ENCODE measurements around the gene EEF1A2. TPM values are rescaled to one million over a fixed set of nuclear protein-coding genes. Genes with fewer than 3 reads are reported as not detected.

Gene EEF1A2
- total RNA-seq, 2 experiments from 2014 or later: 0.13 TPM; not detected in 1

GRCh38 chr20:63466250-63466825 lies 32.5 kb downstream of the EEF1A2 start:
- POLR2A ChIA-PET: no interaction called here
- CTCF ChIA-PET: no interaction called here

DNA sequence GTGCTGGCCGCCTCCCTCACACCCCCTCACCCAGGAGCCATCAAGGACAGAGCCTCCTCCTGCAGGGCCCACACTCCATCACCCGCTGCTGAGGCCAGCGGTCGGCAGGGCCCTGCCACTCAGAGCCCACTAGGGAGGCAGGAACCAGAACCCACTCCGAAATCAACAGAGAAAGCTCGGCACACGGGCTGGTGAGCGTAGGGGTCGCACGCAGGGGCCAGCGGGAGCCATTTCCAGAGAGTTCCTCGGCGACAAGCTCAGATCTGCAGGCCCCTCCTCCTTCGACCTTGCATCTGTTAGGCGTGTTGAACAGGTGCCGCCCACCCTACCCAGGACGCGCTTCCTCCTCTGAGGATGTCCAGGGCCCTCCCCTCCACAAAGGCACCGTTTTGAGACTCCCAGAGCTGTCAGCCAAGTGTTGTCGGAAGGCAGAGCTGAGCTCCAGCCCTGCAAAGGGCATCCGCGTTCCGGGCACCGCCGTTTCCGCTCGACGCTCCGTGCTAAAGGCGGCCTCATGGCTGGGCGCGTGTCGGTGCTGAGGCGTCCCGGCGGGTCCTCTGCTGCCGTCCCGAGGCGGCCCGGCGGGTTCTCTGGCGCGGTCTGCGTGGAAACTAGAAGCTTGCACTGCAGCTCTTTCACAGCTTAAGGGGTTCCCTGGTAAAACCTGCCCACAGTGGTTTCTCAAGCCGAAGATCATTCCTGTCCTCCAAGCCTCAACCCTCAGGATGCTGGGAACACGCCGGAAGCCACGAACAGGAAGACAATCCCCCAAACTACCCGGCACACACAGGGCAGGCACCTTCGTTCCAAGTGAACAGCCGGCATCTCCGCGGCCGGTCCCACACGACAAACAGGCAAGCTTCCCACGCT lies 33.3 kb downstream of the EEF1A2 start:
- ChIA-PET POLR2A (no interaction called here), CTCF (no interaction called here)

GRCh38 chr20:63464289-63464635 lies 34.6 kb downstream of the EEF1A2 start:
- ChIA-PET POLR2A (no interaction called here), CTCF (interaction anchor here (0.7 to 1.3 kb wide), 2 partner anchors 18 to 32 kb away, joined by 3 to 4 read pairs; no protein-coding TSS in a partner anchor)

GRCh38 chr20:63463400-63464288 lies 35.2 kb downstream of the EEF1A2 start:
- ChIA-PET POLR2A (no interaction called here), CTCF (interaction anchor here (0.7 to 1.3 kb wide), 2 partner anchors 19 to 33 kb away, joined by 3 to 4 read pairs; no protein-coding TSS in a partner anchor)

GRCh38 chr20:63462244-63462643 lies 36.6 kb downstream of the EEF1A2 start:
- ChIA-PET POLR2A (no interaction called here), CTCF (no interaction called here)

DNA sequence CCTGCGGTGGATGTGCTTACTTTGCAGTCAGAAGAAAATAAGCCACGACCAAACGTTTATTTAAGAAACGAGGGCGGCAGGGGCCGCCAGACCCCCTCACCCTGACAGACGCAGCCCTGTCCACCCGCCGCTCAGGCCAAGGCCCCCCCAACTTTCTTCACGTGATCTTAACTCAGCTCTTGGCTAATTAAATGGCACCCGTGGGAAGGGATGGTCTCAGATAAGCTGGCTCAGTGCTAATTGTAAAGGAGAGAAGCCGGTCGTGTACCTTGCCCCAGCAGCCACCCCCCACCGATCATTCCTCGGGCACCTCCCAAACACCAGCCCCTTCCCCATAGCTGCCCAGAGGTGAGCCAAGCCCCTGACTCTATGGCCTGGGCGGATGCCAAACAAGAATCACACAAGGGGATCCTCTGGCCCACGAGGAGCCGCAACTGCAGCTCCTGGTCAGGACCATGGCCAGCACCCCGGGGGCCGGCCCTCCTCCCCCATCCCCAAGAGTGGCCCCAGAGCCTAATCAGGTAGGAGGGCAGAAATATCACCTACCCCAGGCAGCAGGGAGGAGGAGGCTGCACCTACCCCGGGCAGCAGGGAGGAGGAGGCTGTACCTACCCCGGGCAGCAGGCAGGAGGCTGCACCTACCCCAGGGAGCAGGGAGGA lies 37.6 kb downstream of the EEF1A2 start:
- ChIA-PET CTCF (no interaction called here), POLR2A (no interaction called here)

DNA sequence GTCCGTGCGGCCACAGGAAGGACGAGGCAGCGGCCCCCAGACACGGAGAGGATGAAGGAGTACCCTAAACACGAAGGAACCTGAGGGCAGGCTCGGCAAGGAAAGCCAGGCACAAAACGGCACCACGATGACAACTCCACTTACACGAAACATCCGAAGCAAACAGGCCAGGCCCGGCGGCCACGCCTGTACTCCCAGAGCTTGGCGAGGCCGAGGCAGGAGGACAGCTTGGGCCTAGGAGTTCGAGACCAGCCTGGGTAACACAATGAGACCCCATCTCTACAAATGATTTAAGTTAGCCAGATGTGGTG lies 39.9 kb downstream of the EEF1A2 start:
- CTCF ChIA-PET: no interaction called here
- POLR2A ChIA-PET: no interaction called here

DNA sequence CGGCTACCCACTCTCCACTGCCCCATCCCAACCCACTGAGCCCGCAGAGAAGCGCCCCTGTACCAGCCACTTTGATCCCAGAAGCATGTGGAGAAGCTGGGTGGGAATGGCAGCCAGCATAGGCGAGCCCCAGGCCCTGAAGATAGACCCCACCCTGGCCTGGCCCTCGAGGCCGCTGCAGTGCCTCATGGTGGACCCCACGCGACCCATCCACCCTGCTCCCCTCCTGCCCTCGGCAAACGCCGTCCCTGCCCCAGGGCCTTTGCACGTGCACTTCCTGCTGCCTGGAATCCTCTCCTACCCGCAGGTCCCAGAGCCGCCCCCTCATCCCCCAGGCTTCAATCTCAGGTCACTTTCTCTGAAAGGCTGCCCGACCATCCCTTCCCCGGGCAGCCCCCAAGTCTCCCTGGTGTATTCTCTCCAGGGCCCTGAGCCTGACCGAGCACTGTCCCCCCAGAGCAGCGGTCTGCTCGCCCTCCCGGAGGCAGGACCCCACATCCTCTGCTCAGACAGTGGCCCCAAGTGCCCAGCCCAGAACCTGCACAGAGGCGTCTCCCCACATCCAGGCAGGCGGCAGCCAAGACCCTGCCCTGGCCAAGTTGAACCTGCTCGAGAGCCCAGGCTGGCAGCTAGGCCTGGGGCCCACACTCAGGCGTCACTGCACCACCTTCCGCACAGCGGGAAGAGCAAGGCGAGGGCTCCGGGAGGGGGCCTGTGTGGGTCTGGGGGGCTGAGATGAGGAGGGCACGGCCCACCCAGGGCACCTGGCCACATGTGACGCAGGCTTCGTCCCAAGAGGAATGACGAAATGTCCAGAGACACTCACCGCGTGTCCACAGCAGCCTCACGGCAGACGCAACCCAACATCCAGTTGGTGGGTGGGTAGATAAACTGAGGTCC lies 40.5 kb downstream of the EEF1A2 start:
- POLR2A ChIA-PET: no interaction called here
- CTCF ChIA-PET: no interaction called here

DNA sequence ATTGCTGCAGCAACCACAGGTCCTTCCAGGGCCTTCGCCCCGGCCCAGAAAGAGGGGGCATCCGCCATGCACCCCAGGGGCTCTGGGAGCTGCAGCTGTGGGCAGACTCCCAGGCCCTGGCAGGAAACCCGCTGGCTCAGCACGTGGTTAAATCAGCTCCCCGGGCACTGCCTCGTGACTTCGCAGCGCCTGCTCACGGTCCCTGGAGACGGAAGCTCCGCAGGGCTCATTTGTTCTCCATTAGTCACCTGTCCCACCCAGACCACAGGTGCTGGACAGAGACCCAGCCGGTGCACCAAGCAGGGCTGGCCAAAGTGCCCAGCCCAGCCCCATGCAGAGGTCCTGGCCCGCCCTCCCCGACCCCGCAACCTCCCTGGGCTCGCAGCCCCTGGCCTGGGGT lies 41.1 kb downstream of the EEF1A2 start:
- POLR2A ChIA-PET: no interaction called here
- CTCF ChIA-PET: no interaction called here

- ChIA-PET CTCF (no interaction called here), POLR2A (no interaction called here)
Observed at GRCh38 chr20:63456429-63457284, 42.2 kb downstream of the EEF1A2 start.

DNA sequence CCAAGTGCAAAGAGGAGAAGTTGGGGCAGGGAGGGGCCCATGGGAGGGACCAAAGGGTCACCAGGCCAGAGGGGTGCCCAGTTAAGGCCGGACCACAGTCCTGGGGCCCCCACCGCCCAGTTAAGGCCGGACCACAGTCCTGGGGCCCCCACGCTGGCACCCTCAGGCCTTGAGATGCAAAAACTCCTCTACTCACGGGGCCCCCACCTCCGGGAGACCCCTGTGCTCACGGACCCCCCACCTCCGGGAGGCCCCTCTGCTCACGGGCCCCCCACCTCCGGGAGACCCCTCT lies 43.4 kb downstream of the EEF1A2 start:
- ChIA-PET CTCF (no interaction called here), POLR2A (no interaction called here)

GRCh38 chr20:63454731-63455567 lies 43.9 kb downstream of the EEF1A2 start:
- CTCF ChIA-PET: no interaction called here

GRCh38 chr20:63452821-63453523 lies 45.9 kb downstream of the EEF1A2 start:
- POLR2A ChIA-PET: no interaction called here
- CTCF ChIA-PET: no interaction called here

More at GRCh38 chr20:63454731-63455567, 43.9 kb downstream of the EEF1A2 start:
- POLR2A ChIA-PET: no interaction called here

GRCh38 chr20:63452341-63452740 lies 46.5 kb downstream of the EEF1A2 start:
- CTCF ChIA-PET: no interaction called here
- POLR2A ChIA-PET: no interaction called here

- CTCF ChIA-PET: no interaction called here
- POLR2A ChIA-PET: no interaction called here
Observed at GRCh38 chr20:63451821-63452220, 47.1 kb downstream of the EEF1A2 start.

DNA sequence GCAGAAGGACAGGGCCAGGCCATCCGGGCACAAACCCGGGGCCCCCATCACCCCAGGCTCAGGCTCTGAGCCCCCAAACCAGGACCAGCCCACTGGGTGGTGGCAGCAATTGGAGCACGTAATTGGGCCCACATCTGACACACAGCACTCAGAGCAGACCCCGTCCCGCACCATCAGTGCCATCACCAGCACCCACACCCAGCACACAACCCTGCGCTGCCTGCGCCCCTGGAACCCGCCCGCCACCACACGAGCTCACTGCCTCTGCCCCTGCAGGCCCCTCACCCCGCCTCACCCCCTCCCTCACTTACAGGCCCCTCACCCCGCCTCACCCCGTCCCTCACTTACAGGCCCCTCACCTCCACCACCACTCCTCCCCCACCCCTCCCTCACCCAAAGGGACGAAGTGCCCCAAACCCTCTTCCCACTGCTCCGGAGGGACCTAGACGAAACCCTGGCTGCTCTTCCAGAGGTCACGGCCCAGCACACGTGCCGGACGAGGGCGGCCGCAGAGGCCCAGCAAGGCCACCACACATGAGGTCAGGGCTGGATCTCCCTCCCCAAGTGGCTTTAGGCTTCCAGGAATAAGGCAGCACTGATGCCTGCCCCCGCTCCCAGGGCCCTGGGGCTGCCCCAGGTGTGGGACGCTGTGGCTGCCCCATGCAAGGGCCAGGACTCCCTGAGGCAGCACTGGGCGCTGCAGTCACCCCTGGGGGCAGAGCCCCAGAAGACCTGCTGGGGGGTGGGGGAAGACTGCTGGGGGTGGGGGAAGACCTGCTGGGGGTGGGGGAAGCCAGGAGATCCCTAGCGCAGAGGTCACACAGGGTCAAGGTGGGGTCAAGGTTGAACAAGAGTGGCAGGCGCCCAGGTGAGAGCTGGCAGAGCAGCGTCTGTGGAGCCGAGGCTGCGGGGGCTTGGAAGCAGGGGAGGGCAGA lies 48.8 kb downstream of the EEF1A2 start:
- ChIA-PET POLR2A (no interaction called here), CTCF (interaction anchor here (0.7 kb wide), 1 partner anchor 155 kb away, joined by 6 read pairs; no protein-coding TSS in a partner anchor)
